ENCODE measurements around the gene ROS1.
"Not testable (repeated sequence)": the region's sequence is repeated elsewhere in the genome, so short reads cannot be mapped to it uniquely, and the experiment has no call there.

The ROS1 gene

GRCh38 chr6:117264692-117265409 lies 160.9 kb downstream of the ROS1 start:
- DNase-seq = no peak

- no peak for DNase-seq
Measured at GRCh38 chr6:117264369-117264691, 161.4 kb downstream of the ROS1 start.

GRCh38 chr6:117263353-117263927 lies 162.3 kb downstream of the ROS1 start:
- DNase-seq = no peak

GRCh38 chr6:117262799-117263198 lies 162.9 kb downstream of the ROS1 start:
- DNase-seq = no peak

- DNase-seq = no peak
Measured at GRCh38 chr6:117253785-117254184, 172.0 kb downstream of the ROS1 start.

- not testable (repeated sequence) for DNase-seq
Measured at GRCh38 chr6:117244979-117245378, 180.8 kb downstream of the ROS1 start.

- DNase-seq = not testable (repeated sequence)
Measured at GRCh38 chr6:117244571-117244970, 181.2 kb downstream of the ROS1 start.
